Osteocyte (in vitro differentiated cells): Measurements from ENCODE around the gene HOXD10. TPM values are rescaled to one million over a fixed set of nuclear protein-coding genes. Genes with fewer than 3 reads are reported as not detected.

Source experiments
- DNase-seq: peaks from one replicate; pipeline ENCODE4 v3.0.0; 2021; ENCODE audit warnings: mixed read lengths; ENCODE audit not compliant: unreplicated experiment; ENCODE audit errors: extremely low spot score
- H3K27ac Mint-ChIP-seq: one replicate; pipeline ENCODE4 v1.8.0; 2021; ENCODE audit warnings: mild to moderate bottlenecking, mixed read lengths; ENCODE audit not compliant: unreplicated experiment
- H3K27me3 Mint-ChIP-seq: one replicate; pipeline ENCODE4 v1.8.0; 2021; ENCODE audit warnings: mixed read lengths; ENCODE audit not compliant: unreplicated experiment
- H3K36me3 Mint-ChIP-seq: one replicate; pipeline ENCODE4 v1.8.0; 2021; ENCODE audit warnings: mixed read lengths; ENCODE audit not compliant: unreplicated experiment
- H3K4me1 Mint-ChIP-seq: one replicate; pipeline ENCODE4 v1.8.0; 2021; ENCODE audit warnings: mixed read lengths; ENCODE audit not compliant: unreplicated experiment
- H3K4me3 Mint-ChIP-seq: one replicate; pipeline ENCODE4 v1.8.0; 2021; ENCODE audit warnings: mild to moderate bottlenecking, moderate library complexity, mixed read lengths; ENCODE audit not compliant: unreplicated experiment
- H3K9me3 Mint-ChIP-seq: one replicate; pipeline ENCODE4 v1.8.0; 2021; ENCODE audit warnings: mixed read lengths; ENCODE audit not compliant: unreplicated experiment
- total RNA-seq: library from RNA; stranded (reverse); gene quantifications from 2 replicates; pipeline ENCODE4 v1.2.1, GENCODE V29; 2021
- TF ChIP-seq, protein P1 (sequence below): fragments of 200-600 bp; sonication (generic); IDR thresholded peaks from 2 replicates; pipeline ENCODE4 v1.5.0; 2021; ENCODE audit warnings: antibody characterized with exemption, mild to moderate bottlenecking, moderate library complexity

The HOXD10 gene
- total RNA-seq, 1 donor from 2014 or later: not detected

GRCh38 chr2:176135035-176135440 lies 18.5 kb downstream of the HOXD10 start:
- Mint-ChIP-seq H3K27me3 (peaks cover 89% of the 10 kb centered on the region), H3K4me3 (no peak overlapping the region), H3K27ac (no peak overlapping the region), H3K36me3 (peaks cover 5% of the 10 kb centered on the region), H3K4me1 (peaks cover 20% of the 10 kb centered on the region), H3K9me3 (peaks cover 4% of the 10 kb centered on the region)
- TF ChIP-seq, protein P1, sequence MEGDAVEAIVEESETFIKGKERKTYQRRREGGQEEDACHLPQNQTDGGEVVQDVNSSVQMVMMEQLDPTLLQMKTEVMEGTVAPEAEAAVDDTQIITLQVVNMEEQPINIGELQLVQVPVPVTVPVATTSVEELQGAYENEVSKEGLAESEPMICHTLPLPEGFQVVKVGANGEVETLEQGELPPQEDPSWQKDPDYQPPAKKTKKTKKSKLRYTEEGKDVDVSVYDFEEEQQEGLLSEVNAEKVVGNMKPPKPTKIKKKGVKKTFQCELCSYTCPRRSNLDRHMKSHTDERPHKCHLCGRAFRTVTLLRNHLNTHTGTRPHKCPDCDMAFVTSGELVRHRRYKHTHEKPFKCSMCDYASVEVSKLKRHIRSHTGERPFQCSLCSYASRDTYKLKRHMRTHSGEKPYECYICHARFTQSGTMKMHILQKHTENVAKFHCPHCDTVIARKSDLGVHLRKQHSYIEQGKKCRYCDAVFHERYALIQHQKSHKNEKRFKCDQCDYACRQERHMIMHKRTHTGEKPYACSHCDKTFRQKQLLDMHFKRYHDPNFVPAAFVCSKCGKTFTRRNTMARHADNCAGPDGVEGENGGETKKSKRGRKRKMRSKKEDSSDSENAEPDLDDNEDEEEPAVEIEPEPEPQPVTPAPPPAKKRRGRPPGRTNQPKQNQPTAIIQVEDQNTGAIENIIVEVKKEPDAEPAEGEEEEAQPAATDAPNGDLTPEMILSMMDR: no peak
- no peak for DNase-seq

- H3K4me1 Mint-ChIP-seq: peaks cover 18% of the 10 kb centered on the region
- peak overlapping the region; percentile 67 for H3K4me3 Mint-ChIP-seq
- H3K36me3 Mint-ChIP-seq: peaks cover 5% of the 10 kb centered on the region
- peaks cover 4% of the 10 kb centered on the region for H3K9me3 Mint-ChIP-seq
- no peak overlapping the region for H3K27ac Mint-ChIP-seq
- no peak for DNase-seq
- H3K27me3 Mint-ChIP-seq: peaks cover 88% of the 10 kb centered on the region
- TF ChIP-seq, protein P1: no peak
Measured at GRCh38 chr2:176136374-176137251, 20.0 kb downstream of the HOXD10 start.

- Mint-ChIP-seq H3K36me3 (peaks cover 5% of the 10 kb centered on the region), H3K4me3 (no peak overlapping the region), H3K9me3 (peaks cover 4% of the 10 kb centered on the region), H3K27ac (no peak overlapping the region), H3K4me1 (peaks cover 14% of the 10 kb centered on the region), H3K27me3 (peaks cover 89% of the 10 kb centered on the region)
- no peak for DNase-seq
- TF ChIP-seq, protein P1: no peak
Measured at GRCh38 chr2:176137252-176137580, 20.6 kb downstream of the HOXD10 start.

- H3K4me1 Mint-ChIP-seq: peaks cover 11% of the 10 kb centered on the region
- TF ChIP-seq, protein P1: no peak
- H3K4me3 Mint-ChIP-seq: no peak overlapping the region
- H3K9me3 Mint-ChIP-seq: peaks cover 4% of the 10 kb centered on the region
- DNase-seq: no peak
- peaks cover 87% of the 10 kb centered on the region for H3K27me3 Mint-ChIP-seq
- peaks cover 5% of the 10 kb centered on the region for H3K36me3 Mint-ChIP-seq
- H3K27ac Mint-ChIP-seq: no peak overlapping the region
Measured at GRCh38 chr2:176137906-176138305, 21.3 kb downstream of the HOXD10 start.

GRCh38 chr2:176138526-176138922 lies 21.9 kb downstream of the HOXD10 start:
- Mint-ChIP-seq H3K27me3 (peaks cover 87% of the 10 kb centered on the region), H3K27ac (no peak overlapping the region), H3K36me3 (peaks cover 5% of the 10 kb centered on the region), H3K4me1 (peaks cover 11% of the 10 kb centered on the region), H3K4me3 (no peak overlapping the region), H3K9me3 (peaks cover 4% of the 10 kb centered on the region)
- no peak for DNase-seq
- TF ChIP-seq, protein P1: no peak
